Measurements from ENCODE around the gene ULBP1. TPM values are rescaled to one million over a fixed set of nuclear protein-coding genes. Genes with fewer than 3 reads are reported as not detected.
"Not testable (repeated sequence)": the region's sequence is repeated elsewhere in the genome, so short reads cannot be mapped to it uniquely, and the experiment has no call there.

ULBP1 gene
- total and polyA plus RNA-seq, 2 donors: 0.19 to 0.68 TPM

DNA sequence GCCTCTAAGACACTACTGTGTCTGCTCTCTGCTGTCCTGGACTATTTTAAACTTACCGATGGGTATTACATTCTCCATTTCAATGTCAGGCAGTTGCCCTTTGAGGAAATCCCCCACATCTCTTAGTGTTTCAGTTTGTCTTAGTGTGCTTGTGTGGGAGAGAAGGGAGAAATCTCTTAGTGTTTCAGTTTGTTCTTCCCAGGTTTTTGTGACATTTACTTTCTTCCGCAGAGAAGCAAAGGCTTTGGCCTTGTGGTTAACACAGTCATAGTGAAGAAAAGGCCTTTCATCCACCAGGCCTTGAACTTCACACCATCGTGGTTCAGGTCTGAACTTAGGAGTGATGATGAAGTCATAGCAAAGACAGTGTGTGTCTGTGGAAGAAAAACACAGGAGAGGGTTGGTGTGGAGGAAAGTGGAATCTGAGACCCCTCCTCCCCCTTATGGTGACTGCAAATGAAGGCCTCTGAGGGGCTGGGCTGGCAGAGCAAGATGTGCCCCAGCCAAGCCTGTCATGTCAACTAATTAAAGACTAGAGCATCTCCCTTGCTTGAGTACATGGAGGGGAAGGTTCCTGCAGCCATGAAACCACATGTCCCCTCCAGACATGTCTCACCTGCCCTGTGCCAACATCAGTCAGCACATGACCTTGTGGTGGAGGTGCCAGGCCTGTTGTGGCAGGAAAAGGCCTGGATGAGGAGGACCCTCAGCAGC is 37.7 kb downstream of the ULBP1 start:
- Histone ChIP-seq H3K36me3 (ENCODE audit: control insufficient read depth in 2 of 2, insufficient read depth in 2 of 2, low read length in 1 of 2) (peaks cover 3 to 4% of the 10 kb centered on the region in 2 donors), H3K9me3 (ENCODE audit: control insufficient read depth in 2 of 2, insufficient read depth in 1 of 2, low read length in 1 of 2) (no peaks in the 10 kb centered on the region), H3K27me3 (ENCODE audit: control insufficient read depth in 2 of 2, insufficient read depth in 1 of 2, low read length in 1 of 2) (peaks cover 0 to 33% of the 10 kb centered on the region in 2 donors), H3K27ac (ENCODE audit: low read depth in 1 of 2, low read length in 1 of 2) (no peak overlapping the region), H3K4me3 (ENCODE audit: low read length in 2 of 2) (no peak overlapping the region), H3K4me1 (ENCODE audit: control insufficient read depth in 2 of 2, insufficient read depth in 2 of 2, low read length in 2 of 2) (peaks cover 9 to 39% of the 10 kb centered on the region in 2 donors)
- 67% methylated on average over 3 of the region's 3 CpGs for WGBS
- DNase-seq (ENCODE audit: low read depth in 6 of 9, low spot score in 9 of 9): no peak

GRCh38 chr6:150002710-150003109 is 39.0 kb downstream of the ULBP1 start:
- H3K9me3 ChIP-seq (ENCODE audit: control insufficient read depth in 2 of 2, insufficient read depth in 1 of 2, low read length in 1 of 2): no peaks in the 10 kb centered on the region
- H3K27ac ChIP-seq (ENCODE audit: low read depth in 1 of 2, low read length in 1 of 2): no peak overlapping the region
- peaks cover 0 to 37% of the 10 kb centered on the region in 2 donors for H3K27me3 ChIP-seq (ENCODE audit: control insufficient read depth in 2 of 2, insufficient read depth in 1 of 2, low read length in 1 of 2)
- no peak overlapping the region for H3K4me3 ChIP-seq (ENCODE audit: low read length in 2 of 2)
- H3K36me3 ChIP-seq (ENCODE audit: control insufficient read depth in 2 of 2, insufficient read depth in 2 of 2, low read length in 1 of 2): peaks cover 0 to 3% of the 10 kb centered on the region in 2 donors
- DNase-seq (ENCODE audit: low read depth in 6 of 9, low spot score in 9 of 9): no peak
- H3K4me1 ChIP-seq (ENCODE audit: control insufficient read depth in 2 of 2, insufficient read depth in 2 of 2, low read length in 2 of 2): peaks cover 9 to 45% of the 10 kb centered on the region in 2 donors
- 96% methylated on average over 2 of the region's 2 CpGs for WGBS

- H3K27ac ChIP-seq (ENCODE audit: low read depth in 1 of 2, low read length in 1 of 2); DNase-seq (ENCODE audit: low read depth in 6 of 9, low spot score in 9 of 9); H3K4me3 ChIP-seq (ENCODE audit: low read length in 2 of 2); H3K9me3 ChIP-seq (ENCODE audit: control insufficient read depth in 2 of 2, insufficient read depth in 1 of 2, low read length in 1 of 2); H3K36me3 ChIP-seq (ENCODE audit: control insufficient read depth in 2 of 2, insufficient read depth in 2 of 2, low read length in 1 of 2): not testable (repeated sequence)
- 89% methylated on average over 3 of the region's 3 CpGs for WGBS
- Histone ChIP-seq H3K27me3 (ENCODE audit: control insufficient read depth in 2 of 2, insufficient read depth in 1 of 2, low read length in 1 of 2) (peaks cover under 1 to 42% of the 10 kb centered on the region in 2 donors), H3K4me1 (ENCODE audit: control insufficient read depth in 2 of 2, insufficient read depth in 2 of 2, low read length in 2 of 2) (peaks cover 9 to 45% of the 10 kb centered on the region in 2 donors)
Observed at GRCh38 chr6:150003599-150003998, 39.9 kb downstream of the ULBP1 start.

- 37% methylated on average over 14 of the region's 14 CpGs for WGBS
- DNase-seq (ENCODE audit: low read depth in 6 of 9, low spot score in 9 of 9): peak in 2 of 9 donors; percentile 18 to 67
- H3K9me3 ChIP-seq (ENCODE audit: control insufficient read depth in 2 of 2, insufficient read depth in 1 of 2, low read length in 1 of 2): no peaks in the 10 kb centered on the region
- no peak overlapping the region for H3K27ac ChIP-seq (ENCODE audit: low read depth in 1 of 2, low read length in 1 of 2)
- peaks cover 3 to 48% of the 10 kb centered on the region in 2 donors for H3K27me3 ChIP-seq (ENCODE audit: control insufficient read depth in 2 of 2, insufficient read depth in 1 of 2, low read length in 1 of 2)
- H3K36me3 ChIP-seq (ENCODE audit: control insufficient read depth in 2 of 2, insufficient read depth in 2 of 2, low read length in 1 of 2): no peaks in the 10 kb centered on the region
- H3K4me3 ChIP-seq (ENCODE audit: low read length in 2 of 2): peak overlapping the region; percentile 65 to 67
- H3K4me1 ChIP-seq (ENCODE audit: control insufficient read depth in 2 of 2, insufficient read depth in 2 of 2, low read length in 2 of 2): peaks cover 9 to 45% of the 10 kb centered on the region in 2 donors
Observed at GRCh38 chr6:150004101-150004782, 40.5 kb downstream of the ULBP1 start.

GRCh38 chr6:150004783-150005717 is 41.3 kb downstream of the ULBP1 start:
- H3K4me1 ChIP-seq (ENCODE audit: control insufficient read depth in 2 of 2, insufficient read depth in 2 of 2, low read length in 2 of 2): peaks cover 9 to 45% of the 10 kb centered on the region in 2 donors
- H3K27ac ChIP-seq (ENCODE audit: low read depth in 1 of 2, low read length in 1 of 2): no peak overlapping the region
- DNase-seq (ENCODE audit: low read depth in 6 of 9, low spot score in 9 of 9): peak in 7 of 9 donors; percentile 63 to 88 (median 74)
- H3K36me3 ChIP-seq (ENCODE audit: control insufficient read depth in 2 of 2, insufficient read depth in 2 of 2, low read length in 1 of 2): no peaks in the 10 kb centered on the region
- H3K27me3 ChIP-seq (ENCODE audit: control insufficient read depth in 2 of 2, insufficient read depth in 1 of 2, low read length in 1 of 2): peaks cover 9 to 52% of the 10 kb centered on the region in 2 donors
- no peaks in the 10 kb centered on the region for H3K9me3 ChIP-seq (ENCODE audit: control insufficient read depth in 2 of 2, insufficient read depth in 1 of 2, low read length in 1 of 2)
- under 1% methylated on average over 79 of the region's 79 CpGs for WGBS
- H3K4me3 ChIP-seq (ENCODE audit: low read length in 2 of 2): peak overlapping the region; percentile 65 to 67

DNA sequence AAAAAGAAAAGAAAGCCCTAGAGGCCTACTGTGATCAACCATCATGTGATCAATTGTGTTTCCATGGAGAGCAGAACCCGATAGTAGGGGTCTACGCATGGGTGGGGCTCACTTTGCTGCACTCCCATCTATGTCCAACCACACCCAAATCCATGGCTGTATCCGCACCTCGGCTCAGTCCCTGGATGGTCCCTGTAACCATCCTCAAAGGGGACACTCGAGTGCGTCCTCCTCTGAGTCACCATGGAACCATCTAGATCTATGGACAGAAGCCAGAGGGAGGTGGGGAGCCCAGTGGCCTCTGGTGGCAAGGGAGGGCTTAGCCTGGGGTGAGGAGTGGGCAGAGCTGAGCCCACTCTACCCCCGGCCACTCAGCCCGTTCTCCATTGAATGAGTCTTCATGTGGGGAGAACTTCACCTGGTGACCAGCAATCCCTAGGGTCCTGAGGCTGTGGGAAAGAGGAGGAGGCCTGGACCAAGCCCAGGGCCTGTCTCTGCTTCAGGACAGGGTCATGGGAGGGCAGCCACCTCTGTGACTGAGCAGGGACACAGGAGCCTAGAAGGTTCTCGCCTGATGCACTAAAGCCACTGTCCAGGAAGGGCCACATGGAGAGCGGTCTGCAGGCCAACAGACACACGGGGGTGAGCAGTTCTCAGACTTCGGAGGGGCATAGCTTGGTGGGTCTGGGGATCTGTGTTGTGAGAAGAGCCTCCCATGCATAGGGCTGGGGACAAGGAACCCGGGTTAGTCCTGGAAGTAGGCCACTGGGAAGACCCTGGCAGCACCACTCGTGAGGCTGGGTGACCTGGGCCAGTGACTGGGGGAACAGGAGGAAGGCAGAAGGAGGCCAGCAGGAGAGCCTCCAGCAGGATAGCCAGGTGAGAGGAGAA is 42.3 kb downstream of the ULBP1 start:
- H3K27me3 ChIP-seq (ENCODE audit: control insufficient read depth in 2 of 2, insufficient read depth in 1 of 2, low read length in 1 of 2): peaks cover 12 to 58% of the 10 kb centered on the region in 2 donors
- WGBS: 84% methylated on average over 14 of the region's 14 CpGs
- peaks cover 9 to 40% of the 10 kb centered on the region in 2 donors for H3K4me1 ChIP-seq (ENCODE audit: control insufficient read depth in 2 of 2, insufficient read depth in 2 of 2, low read length in 2 of 2)
- DNase-seq (ENCODE audit: low read depth in 6 of 9, low spot score in 9 of 9): no peak
- H3K4me3 ChIP-seq (ENCODE audit: low read length in 2 of 2): peak overlapping the region; percentile 65 to 67
- H3K27ac ChIP-seq (ENCODE audit: low read depth in 1 of 2, low read length in 1 of 2): no peak overlapping the region
- no peaks in the 10 kb centered on the region for H3K9me3 ChIP-seq (ENCODE audit: control insufficient read depth in 2 of 2, insufficient read depth in 1 of 2, low read length in 1 of 2)
- H3K36me3 ChIP-seq (ENCODE audit: control insufficient read depth in 2 of 2, insufficient read depth in 2 of 2, low read length in 1 of 2): no peaks in the 10 kb centered on the region

DNA sequence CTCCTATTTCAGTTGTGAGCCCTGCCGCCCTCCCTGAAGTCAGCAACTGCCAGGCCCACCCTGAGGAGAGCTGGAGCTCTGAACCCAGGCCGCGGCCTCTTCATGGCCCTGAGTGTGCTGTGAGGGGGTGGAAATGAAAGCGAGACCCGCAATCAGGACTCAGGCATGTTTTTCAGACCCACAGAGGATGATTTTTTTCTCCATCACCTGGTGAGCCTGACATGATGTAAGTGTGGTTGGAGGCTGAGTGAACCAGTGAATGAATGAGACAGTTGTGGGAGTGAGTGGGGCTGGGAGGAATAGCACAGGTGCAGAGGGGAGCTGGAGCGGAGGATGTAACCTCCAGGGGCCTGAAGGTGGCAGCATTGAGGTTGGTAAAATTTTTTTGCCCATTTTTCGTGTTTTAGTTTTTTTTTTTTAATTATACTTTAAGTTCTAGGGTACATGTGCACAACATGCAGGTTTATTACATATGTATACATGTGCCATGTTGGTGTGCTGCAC is 43.3 kb downstream of the ULBP1 start:
- Histone ChIP-seq H3K4me1 (ENCODE audit: control insufficient read depth in 2 of 2, insufficient read depth in 2 of 2, low read length in 2 of 2) (peaks cover 3 to 32% of the 10 kb centered on the region in 2 donors), H3K27ac (ENCODE audit: low read depth in 1 of 2, low read length in 1 of 2) (peak overlapping the region in 1 of 2 donors; percentile 30), H3K9me3 (ENCODE audit: control insufficient read depth in 2 of 2, insufficient read depth in 1 of 2, low read length in 1 of 2) (no peaks in the 10 kb centered on the region), H3K36me3 (ENCODE audit: control insufficient read depth in 2 of 2, insufficient read depth in 2 of 2, low read length in 1 of 2) (no peaks in the 10 kb centered on the region), H3K4me3 (ENCODE audit: low read length in 2 of 2) (no peak overlapping the region), H3K27me3 (ENCODE audit: control insufficient read depth in 2 of 2, insufficient read depth in 1 of 2, low read length in 1 of 2) (peaks cover 13 to 68% of the 10 kb centered on the region in 2 donors)
- 62% methylated on average over 7 of the region's 7 CpGs for WGBS
- DNase-seq (ENCODE audit: low read depth in 6 of 9, low spot score in 9 of 9): peak in 6 of 9 donors; percentile 51 to 87 (median 54)

GRCh38 chr6:150008588-150008987 is 44.8 kb downstream of the ULBP1 start:
- no peaks in the 10 kb centered on the region for H3K9me3 ChIP-seq (ENCODE audit: control insufficient read depth in 2 of 2, insufficient read depth in 1 of 2, low read length in 1 of 2)
- 60% methylated on average over 9 of the region's 9 CpGs for WGBS
- no peak overlapping the region for H3K4me3 ChIP-seq (ENCODE audit: low read length in 2 of 2)
- no peak for DNase-seq (ENCODE audit: low read depth in 6 of 9, low spot score in 9 of 9)
- H3K4me1 ChIP-seq (ENCODE audit: control insufficient read depth in 2 of 2, insufficient read depth in 2 of 2, low read length in 2 of 2): peaks cover 3 to 32% of the 10 kb centered on the region in 2 donors
- H3K36me3 ChIP-seq (ENCODE audit: control insufficient read depth in 2 of 2, insufficient read depth in 2 of 2, low read length in 1 of 2): no peaks in the 10 kb centered on the region
- no peak overlapping the region for H3K27ac ChIP-seq (ENCODE audit: low read depth in 1 of 2, low read length in 1 of 2)
- H3K27me3 ChIP-seq (ENCODE audit: control insufficient read depth in 2 of 2, insufficient read depth in 1 of 2, low read length in 1 of 2): peaks cover 21 to 80% of the 10 kb centered on the region in 2 donors
